GM18520 (cell line): ENCODE measurements around the gene BCL11A.

Experiments used
- ATAC-seq: cut with Tn5 transposase; IDR thresholded peaks from one replicate; pipeline ENCODE4 v1.9.1; 2021; ENCODE audit not compliant: unreplicated experiment

BCL11A gene

DNA sequence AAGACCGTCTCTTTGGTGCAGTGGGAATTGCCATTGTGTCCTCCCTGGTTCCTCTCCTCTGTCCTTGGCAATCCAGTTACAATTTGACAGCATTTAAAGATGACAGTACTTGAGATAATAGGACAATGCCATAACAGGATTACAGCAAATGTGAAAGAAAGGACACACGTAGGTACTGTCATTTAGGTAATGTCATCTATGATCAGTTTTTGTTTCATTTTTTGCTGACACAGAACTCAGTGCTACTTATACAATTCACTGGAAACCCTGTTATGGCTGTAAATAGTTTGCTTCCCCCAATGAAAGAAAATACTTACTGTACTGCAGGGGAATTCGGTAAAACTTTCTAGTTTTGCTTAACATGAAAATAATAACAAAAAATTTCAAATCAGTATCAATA, 65.2 kb downstream of the BCL11A start:
- peak; percentile 82 for ATAC-seq

DNA sequence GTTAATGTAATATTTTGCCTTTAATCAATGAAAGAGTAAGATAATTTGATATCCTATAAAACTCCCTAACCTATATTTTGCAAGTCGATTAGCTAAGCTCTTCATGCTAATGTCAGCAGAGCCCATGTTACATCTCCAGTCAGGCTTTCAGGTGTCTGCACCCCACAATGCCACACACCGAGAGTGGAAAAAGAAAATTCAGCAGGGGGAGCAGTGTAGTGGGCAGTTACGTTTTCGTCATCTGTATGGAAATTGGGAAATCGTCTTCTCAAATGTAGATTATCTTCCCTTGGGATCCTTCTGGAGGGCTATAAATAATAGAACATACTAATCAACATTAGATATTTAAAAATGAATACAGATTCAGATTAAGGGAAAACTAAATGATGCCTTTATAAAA, 66.3 kb downstream of the BCL11A start:
- ATAC-seq, result no peak

DNA sequence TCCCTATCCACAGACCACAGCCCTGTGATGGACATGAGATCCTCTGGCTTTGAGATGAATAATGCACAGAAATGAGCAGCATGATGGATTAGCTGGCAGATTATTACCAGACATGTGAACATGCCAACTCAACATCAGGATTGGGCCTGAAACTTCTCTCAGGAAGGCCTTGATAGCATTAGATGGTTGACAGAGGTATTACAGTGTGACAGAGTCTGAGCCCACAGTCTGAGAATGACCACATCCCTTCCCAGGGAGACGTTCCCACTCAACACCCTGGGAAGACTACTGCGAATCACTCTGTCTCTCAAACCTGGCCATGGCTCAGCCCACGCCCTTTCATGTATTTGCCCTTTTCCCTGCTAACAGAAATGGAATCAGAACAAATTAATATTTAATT, 66.9 kb downstream of the BCL11A start:
- ATAC-seq, result no peak

DNA sequence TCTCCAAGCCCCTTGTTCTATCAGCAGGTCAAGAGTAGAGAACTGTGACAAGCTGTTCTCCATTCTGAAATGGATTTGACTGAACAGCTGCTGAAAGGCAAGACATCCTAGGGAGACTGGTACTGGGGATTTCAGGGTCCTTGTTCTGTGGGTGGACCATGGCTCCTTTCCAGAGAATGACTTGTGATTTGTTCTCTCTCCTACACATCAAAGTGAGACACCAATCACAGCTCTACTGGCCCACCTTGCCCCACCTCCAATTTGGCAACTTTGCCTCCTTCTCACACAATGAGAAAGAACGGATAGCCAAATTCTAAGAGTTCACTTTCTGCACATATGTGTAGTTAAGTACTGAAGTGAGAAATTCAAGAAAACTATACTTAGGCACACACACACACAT, 67.4 kb downstream of the BCL11A start:
- no peak for ATAC-seq

DNA sequence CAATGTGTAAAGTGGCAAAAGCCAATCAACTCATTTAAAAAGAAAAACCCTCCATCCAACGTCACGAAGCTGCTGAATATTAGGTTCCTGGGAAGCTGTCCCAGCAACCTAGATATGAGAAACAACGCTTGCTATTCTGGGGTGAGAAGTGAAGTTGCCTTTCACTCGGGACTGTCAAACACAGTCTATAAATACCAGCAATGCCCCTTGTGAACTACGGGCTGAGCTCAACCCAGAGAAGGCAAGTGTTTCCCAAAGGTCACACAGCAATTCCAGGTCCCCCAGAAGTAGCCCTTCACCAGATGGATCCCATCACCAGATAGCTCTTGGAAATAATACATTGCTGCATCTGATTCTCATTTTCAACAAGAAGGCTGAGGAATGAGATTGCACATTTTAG, 67.9 kb downstream of the BCL11A start:
- no peak for ATAC-seq

DNA sequence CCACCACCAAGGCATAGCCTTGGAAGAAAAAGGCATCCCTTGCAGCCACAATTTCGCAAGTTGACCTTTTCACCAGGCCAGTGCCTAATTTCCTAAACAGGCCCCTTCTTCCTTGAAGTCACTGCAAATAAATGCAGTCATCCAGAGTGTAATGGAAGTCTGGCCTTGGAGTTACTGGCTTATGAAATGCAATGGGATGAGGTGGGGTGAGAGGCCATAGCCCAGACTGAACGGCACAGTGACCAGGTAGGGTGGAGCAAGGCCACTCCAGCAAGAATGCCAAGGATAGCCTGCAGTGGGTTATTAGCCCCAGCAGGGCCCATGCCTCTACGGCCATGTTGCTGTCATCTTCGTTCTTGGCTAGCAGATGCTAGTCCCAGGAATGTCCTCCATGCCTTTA, 68.4 kb downstream of the BCL11A start:
- ATAC-seq, result no peak

DNA sequence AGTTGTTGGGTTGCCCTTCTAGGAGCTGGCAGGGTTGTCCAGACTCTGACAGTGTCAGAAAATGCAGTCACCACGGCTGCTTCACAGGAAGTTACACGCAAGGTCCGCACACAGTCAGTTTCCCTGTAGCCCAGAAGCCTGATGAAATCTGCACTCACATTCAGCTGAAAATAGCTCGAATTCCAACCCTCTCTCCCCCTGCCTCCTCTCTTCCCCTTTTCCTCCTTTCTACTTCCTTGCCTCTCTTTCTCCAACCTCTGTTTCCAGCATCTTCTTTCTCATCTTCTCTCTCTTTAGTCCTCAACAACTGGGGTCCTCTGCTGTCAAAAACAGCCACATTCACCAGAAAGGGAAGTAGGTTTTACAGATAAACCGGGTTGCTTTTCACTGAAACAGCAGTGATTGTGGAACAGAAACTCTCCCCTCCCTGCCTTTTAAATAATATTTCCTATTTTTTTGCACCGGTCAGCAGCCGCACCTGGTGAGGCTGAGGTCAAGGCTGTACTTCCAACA, 69.3 kb downstream of the BCL11A start:
- ATAC-seq, result no peak

DNA sequence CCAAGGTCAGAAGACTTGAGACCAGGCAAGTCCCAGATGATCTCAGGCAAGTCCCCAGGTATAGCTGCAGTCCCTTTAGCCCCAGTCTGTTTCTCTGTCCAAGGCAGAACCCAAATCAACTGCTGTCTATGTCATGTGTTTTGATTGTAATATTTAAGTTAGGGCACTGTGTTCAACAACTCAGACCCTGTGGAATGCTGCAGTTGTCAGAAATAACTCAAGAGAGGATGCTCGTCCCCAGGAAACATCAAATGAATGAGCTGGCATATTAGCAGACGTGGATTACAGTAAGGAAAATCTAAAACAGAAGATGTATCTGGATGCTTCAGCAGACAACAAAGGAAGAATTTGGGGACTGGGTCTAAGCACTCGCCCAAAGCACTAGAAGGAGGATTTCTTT, 70.1 kb downstream of the BCL11A start:
- ATAC-seq, result no peak

DNA sequence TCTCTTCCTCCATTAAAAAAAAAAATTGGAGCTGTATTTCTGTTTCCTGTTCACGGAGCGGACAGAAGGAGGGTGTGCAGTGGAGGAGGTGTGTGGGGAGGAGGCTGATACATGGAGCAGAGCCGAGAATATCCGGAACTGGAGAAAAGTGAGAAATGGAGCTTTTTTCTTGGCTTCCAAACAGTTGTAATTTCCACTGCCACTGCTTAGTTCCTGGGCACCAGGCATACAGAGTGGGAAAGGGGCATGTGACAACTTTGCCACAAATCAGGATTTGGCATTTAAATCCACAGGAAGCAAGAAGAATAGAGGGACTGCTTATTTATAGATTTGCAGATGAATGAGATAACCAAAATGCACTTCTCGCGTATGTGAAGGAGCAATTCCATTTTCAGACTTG, 71.2 kb downstream of the BCL11A start:
- ATAC-seq, result no peak

DNA sequence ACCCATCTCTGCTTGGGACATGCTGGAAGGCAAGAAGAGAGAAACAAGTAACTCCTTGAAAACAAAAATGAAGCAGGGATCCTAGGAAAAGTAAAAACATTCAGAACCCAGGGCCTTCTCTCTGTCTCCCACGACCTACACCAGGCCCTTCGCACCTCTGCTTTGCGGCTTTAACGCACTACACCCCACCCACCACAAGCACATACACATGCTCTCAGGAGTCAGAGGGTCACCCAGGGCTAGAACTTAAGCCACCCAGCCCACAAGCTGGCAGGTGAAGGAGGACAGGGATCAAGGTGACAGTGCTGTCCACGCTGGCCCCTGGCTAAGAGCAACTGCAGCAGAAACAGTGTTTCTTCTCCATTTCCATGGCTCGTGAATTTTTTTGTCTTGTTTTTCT, 72.2 kb downstream of the BCL11A start:
- no peak for ATAC-seq

DNA sequence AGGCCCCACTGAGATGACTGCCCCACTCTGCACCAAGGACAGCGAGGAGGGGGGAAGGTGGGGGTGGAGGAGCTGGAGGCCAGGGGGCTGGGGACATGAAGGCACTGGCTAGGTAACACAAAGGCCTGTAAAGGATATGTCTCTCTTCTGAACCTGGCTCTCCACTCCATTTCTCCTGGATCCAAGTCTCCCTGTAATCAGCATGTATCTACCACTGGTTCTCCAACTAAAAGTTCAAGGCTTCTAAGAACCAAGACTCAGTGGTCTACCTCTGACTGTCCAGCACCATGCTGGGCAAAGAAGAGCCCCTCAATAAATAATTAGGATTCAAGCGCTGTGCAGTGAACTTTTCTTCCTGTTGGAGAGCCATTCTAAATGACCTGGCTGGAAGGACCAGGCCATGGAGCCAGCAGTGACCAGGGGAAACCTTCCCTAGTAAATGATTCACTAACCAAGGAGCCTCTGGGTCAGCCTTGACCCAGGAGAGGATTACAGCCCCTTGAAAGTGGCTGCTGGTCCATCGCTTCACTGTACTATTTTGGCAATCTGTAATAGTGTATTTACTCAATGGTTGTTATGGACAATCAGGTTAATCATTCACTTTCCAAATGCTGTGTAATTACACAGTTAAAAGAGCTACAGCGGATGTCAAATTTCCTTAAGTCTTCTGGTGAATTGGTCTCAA, 73.2 kb downstream of the BCL11A start:
- ATAC-seq, result no peak

DNA sequence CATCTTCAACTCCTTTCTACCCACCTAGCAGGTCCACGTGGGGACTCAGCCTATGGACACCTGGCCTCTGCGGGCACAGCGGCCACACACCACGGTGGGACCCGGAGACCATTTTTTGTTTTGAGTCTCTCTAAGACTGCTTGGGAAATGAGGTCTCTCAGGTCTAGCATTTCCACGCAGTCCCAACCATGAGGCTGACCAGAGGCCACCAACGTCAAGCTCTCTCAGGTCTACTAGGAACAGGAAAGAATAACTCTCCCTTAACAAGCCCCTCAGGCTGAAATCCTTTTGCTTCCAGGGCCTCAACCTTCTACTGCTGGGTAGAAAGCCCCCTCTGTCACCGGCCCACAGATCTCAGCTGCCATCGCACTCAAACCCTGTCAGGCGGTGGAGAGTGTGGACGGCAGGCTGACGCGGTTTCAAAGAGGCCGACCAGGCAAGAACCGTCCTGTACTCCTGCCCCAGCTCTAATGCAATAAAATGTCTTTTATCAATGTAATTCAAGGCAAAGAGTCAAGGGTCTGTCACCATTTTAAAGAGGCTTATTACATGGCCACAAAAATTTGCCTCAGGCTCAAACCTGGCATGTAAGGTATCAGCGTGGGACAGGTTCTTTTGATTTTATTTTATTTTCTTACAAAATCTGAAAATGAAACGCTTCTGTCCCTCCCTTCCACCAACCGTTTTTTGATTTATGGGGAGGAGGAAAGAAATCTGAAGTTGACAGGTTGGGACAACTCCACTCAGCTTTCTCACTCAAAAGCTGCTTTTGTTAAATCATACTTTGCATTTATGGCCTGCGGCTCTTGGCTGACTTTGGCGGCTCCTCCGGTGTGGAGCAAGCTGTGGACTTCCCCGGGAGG, 74.0 kb downstream of the BCL11A start:
- no peak for ATAC-seq

DNA sequence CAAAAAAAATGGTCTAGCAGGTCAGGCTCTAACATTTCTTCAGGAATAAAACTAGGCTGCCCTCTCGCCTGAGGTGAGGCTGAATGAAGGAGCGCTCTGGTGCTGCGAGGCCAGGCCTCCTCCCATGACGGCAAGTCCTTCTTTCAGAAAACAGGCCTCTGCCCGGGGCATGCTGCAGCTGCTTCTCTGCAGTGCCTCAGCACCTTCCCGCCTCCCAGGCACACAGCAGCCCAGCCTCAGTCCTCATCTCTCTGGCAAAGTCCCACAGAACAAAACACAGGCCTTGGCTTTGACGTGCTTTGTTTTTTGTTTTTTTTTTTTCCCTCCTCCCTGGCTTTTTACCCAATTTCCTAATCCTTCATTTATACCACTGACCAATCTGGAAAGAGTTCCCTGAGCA, 74.8 kb downstream of the BCL11A start:
- ATAC-seq, result no peak

DNA sequence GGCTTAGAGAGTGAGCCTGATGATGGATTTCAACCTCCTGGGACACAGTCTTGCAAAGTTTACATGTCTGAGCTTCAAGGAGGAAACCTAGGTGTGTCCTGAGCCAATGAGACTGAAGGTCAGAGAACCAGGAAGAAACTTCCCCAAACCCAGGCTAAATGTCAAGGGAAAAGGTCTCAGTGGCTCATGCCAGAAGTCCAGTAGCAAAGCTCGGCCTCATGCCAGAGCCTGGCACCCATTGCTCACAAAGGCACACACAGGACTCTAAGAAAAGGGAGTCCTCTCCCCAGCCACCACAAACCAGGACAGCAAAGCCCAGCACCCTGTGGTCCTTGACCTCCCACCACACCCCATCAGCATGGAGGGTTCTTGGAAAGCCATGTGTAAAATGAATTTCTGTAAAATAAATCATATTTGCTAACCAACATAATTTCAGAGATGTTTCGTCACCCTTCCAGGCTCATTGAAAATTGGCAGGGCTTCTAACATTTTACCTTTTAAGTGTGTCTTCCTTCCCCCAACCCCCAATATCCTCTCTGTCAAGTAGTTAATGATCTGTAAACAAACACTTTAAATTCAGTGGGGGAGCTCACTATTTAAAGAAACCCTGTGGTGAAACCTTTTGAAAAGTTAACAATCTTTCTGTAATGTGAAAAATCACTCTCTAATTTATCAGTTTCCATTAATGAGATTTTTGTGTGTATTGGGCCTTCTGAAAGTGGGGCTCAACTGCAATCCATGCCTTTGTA, 77.1 kb downstream of the BCL11A start:
- no peak for ATAC-seq

DNA sequence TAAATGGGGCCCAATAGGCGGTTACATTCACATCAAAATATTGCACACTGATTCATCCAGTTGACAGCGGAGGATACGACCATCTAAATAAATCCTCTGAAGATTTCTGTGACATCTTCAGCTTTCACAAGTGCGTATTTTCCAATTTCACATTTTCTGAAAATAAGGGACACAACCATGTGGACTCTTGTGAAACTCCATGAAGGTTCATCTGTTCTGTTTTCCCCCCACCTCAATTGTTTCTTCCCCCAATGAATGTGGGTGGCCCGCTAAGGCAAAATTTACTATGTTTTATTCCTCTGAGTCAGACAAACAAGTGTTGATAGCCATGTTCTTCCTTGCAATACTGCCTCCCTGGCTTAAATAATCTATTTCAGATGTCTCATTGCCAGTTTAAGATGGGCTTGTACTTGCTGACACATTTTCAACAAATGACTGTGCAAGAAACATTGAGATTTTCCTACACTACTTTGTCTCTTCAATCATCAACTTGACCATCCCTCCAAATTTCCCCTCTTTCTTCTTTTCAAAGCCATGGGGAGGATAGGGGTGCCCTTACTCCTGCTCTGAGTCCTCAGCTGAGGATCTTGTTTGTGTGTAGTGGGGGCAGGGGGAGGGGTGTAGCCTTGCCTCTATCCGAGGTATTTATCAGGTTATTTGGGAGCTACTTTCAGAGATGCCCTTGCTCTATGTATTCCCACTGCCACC, 78.2 kb downstream of the BCL11A start:
- ATAC-seq, result no peak

DNA sequence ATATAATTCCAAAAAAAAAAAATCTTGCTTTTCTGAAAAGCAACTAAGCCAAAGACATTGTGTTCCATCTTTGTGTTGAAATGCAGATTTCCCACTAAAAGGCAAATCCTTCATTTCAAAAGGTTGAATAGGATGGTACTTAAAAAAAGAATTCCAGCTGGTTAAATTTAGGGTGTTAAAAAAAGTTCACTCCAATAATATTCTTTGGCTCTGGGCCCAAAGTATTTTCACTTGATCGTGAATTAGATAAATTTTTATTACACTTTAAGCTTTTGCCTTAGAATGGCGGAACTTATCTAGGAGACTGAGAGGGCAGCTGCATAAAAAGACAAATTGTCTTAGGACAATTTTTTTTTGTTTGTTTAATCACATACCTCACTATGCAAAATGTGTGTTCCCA, 79.2 kb downstream of the BCL11A start:
- no peak for ATAC-seq

DNA sequence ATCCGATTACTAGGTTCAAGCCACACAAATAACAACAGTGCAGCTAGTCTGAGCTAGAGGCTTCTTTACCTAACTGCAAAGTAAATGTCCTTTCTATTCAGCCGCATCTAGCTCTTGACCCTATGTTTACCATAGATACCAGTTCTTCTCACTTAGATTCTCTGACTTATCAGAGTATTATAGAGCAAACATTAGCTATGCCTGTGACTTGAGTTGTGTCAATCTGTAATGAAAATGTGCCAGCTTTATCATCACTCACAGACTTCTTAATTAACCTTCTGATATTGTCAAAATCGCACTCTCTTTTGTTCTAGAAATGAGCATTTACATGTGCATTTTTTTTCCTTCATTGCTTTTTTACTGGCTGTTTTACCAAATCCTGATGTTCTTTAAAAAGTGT, 79.9 kb downstream of the BCL11A start:
- no peak for ATAC-seq

DNA sequence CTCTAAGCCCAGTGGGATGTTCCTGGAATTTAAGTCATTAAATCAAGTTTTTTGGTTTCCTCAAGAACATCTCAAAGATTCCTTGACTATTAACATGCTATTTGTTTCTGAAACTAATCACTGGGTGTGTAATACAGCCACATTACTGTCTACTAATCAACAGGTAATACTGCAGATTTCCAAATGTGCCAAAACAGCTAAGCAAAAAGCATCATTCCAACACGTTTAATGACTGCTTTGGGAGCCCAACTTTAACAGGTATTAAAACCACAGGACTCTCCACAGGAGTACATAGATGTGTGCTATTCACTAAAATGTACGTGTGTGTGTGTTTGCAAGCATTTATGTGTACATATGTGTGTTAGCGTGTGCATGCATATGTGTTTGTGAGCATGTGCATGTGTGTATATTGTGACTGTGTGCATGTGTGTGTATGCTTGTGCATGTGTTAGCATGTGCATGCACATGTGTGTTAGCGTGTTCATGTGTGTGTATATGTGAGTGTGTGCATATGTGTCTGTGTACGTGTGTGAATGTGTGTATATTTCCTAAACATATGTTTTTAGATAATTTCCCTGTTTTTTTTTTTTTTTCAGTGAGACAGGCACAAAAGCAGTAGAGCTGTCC, 80.7 kb downstream of the BCL11A start:
- no peak for ATAC-seq

DNA sequence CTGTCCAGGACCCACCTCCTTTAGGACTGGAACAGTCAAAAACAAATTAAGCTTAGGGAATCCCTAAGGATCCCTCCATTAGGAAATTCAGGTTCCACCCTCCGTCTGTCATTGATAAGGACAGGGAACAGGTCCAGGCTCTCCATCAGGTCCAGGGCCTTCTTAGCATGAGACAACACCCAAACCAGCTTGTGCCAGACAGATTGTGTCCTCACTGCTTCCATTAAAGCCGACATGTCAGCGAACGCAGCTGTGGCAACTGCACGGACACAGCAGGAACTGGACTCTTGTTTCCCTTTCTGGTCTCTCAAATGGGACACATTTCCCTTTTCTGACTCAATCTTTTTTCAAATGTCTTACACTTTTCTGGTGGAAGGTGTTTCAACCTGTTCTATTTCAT, 81.4 kb downstream of the BCL11A start:
- no peak for ATAC-seq

DNA sequence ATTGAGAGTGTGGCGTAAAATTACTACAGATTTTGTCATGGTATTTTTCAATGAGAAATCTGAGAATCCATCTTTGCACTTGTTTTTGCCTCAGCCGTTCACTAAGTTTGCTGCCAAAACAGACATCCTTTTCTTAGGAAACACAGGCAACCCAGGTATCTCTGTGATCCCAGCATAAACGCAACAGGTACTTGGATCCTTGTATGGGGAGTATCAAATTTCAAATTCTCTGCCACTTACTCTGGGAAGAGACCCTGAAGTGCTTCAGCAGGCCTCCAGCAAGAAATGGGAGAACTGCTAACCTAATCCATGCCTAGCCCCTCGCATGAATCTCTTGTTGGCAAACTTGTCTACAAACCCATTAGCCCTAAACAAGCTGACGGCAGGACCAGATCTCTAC, 83.1 kb downstream of the BCL11A start:
- no peak for ATAC-seq
